RWPE1 (cell line): ENCODE results near the gene SNUPN.

Experiments
- CTCF ChIA-PET: fragments of 350-600 bp; sonication (Branson Sonifier 250); formaldehyde crosslinking; extraction: SDS; loops from one replicate; lab custom pipeline; 2021; lab: Yijun Ruan, JAX
- POLR2A ChIA-PET: fragments of 400-600 bp; formaldehyde crosslinking; extraction: SDS; loops from one replicate; lab custom pipeline; 2020; ENCODE audit warnings: antibody characterized with exemption; ENCODE audit not compliant: low non-redundant PET; lab: Yijun Ruan, JAX
- DNase-seq: peaks from one replicate; pipeline ENCODE4 v3.0.0; 2012; ENCODE audit warnings: low spot score
- H3K27ac ChIP-seq: fragments of 450-650 bp; 2 replicates; pipeline ENCODE4 v1.5.1; 2017
- TF ChIP-seq, protein P1 (sequence below): fragments of 450-650 bp; conservative IDR thresholded peaks from 2 replicates; pipeline ENCODE4 v1.5.1; 2017; ENCODE audit warnings: low read depth, mild to moderate bottlenecking

Gene SNUPN

DNA sequence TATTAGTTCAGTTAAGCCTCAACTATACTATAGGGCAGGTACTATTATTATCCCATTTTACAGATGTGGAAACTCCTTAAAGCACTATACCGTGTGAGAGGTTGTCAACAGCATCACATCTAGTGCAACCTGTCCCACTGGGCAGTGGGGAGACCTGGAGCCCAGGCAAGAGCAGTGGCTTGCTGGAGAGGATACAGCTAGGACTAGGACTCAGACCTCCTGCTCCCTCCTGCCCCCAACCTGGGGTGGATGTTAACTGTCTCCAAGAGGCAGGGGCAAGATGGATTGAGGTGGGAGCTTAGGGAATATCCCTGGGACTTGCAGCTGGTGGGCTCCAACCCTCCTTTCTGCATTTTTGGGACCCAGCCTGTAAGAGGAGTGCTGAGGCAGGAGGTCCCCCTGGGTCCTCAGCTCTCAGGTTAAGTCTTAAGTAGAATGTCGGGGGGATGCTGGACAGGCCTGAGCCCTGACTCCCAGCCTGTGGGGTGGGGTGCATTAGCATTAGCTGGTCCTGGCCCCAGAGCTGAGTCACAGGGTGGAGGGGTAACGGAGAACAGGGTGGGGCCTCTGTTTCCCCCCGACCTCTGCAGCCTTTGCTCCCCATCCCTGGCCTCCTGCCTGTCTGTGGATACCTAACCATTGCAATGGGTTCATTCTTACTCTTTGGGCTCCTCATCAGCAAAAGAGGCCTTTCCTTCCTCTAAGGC, 28.8 kb upstream of the SNUPN start:
- peak overlapping the region; percentile 98 for H3K27ac ChIP-seq
- TF ChIP-seq, protein P1, sequence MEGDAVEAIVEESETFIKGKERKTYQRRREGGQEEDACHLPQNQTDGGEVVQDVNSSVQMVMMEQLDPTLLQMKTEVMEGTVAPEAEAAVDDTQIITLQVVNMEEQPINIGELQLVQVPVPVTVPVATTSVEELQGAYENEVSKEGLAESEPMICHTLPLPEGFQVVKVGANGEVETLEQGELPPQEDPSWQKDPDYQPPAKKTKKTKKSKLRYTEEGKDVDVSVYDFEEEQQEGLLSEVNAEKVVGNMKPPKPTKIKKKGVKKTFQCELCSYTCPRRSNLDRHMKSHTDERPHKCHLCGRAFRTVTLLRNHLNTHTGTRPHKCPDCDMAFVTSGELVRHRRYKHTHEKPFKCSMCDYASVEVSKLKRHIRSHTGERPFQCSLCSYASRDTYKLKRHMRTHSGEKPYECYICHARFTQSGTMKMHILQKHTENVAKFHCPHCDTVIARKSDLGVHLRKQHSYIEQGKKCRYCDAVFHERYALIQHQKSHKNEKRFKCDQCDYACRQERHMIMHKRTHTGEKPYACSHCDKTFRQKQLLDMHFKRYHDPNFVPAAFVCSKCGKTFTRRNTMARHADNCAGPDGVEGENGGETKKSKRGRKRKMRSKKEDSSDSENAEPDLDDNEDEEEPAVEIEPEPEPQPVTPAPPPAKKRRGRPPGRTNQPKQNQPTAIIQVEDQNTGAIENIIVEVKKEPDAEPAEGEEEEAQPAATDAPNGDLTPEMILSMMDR, result no peak
- no peak for DNase-seq
- ChIA-PET POLR2A (interaction anchor here (0.8 kb wide), 1 partner anchor 262 kb away, joined by 3 read pairs; no protein-coding TSS in a partner anchor), CTCF (interaction anchor here (0.8 kb wide), 1 partner anchor 16 kb away, joined by 3 read pairs; no protein-coding TSS in a partner anchor)

DNA sequence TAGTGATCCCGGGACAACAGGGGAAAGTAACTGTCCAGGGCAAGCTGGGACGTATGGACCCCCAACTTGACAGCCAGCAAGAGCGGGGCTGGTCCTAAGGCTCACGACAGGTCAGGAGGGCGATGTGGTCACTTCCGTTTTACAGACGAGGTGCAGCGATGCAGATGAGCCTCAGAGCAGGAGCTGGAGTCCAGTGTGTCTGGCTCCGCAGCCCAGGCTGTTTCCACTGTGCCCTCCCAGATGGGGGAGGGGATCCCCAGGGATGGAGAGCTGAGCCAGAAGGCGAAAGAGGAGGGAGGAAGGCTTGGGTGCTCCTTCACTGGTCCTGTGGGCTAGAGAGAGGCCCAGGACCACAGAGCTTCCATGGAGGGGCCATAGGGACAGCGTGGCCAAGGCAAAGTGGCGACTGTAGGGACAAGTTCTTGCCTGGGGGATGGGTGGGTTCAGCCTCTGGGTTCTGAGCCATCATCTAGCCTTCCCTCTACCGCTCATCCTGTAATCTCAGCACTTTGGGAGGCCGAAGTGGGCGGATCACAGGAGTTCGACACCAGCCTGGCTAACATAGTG, 27.9 kb upstream of the SNUPN start:
- DNase-seq, result no peak
- ChIA-PET POLR2A (no interaction called here), CTCF (interaction anchor here (0.8 kb wide), 1 partner anchor 15 kb away, joined by 3 read pairs; no protein-coding TSS in a partner anchor)
- H3K27ac ChIP-seq, result peak overlapping the region; percentile 98
- TF ChIP-seq, protein P1, result no peak

DNA sequence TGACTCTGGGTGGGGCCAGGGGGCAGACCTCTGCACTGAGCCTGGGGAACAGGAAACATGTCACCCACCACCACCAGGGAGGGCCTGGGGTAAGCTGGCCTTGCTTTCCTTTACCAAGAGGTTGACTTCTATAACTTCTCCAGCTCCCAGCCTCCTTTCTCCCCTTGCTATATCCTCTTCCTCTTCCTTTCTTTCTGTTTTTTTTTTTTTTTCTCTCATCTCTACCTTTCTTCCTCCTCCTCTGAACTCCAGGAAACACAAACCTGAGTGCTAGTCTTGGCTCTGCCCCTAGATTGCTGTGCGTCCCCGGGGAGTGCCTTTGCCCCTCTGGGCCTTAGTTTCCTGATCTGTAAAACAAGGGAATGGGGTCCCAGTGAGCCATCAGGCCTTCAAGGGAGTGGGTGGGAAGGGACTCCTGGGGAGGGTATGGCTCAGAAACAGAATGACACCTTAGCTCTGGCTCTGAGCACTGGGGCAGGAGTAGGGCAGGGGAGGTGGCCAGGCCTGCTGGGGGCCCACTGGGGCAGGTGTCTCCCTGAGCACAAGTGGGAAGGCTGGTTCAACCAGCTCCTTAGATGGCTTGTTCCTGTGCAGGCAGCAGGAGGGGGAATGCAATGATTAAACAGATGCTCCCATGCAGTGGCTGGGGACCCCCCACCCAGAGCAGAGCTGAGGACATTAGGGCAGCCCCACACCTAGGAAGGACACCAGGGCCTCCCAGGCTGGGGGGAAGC, 26.5 kb upstream of the SNUPN start:
- ChIA-PET POLR2A (interaction anchor here (0.7 to 1.9 kb wide), 3 partner anchors 9 to 21 kb away, joined by 3 to 8 read pairs (median 4); no protein-coding TSS in a partner anchor), CTCF (interaction anchor here (0.5 to 1.1 kb wide), 3 partner anchors 9 to 34 kb away, joined by 4 read pairs; no protein-coding TSS in a partner anchor)
- DNase-seq, result no peak
- TF ChIP-seq, protein P1, result no peak
- H3K27ac ChIP-seq, result peak overlapping the region; percentile 98

DNA sequence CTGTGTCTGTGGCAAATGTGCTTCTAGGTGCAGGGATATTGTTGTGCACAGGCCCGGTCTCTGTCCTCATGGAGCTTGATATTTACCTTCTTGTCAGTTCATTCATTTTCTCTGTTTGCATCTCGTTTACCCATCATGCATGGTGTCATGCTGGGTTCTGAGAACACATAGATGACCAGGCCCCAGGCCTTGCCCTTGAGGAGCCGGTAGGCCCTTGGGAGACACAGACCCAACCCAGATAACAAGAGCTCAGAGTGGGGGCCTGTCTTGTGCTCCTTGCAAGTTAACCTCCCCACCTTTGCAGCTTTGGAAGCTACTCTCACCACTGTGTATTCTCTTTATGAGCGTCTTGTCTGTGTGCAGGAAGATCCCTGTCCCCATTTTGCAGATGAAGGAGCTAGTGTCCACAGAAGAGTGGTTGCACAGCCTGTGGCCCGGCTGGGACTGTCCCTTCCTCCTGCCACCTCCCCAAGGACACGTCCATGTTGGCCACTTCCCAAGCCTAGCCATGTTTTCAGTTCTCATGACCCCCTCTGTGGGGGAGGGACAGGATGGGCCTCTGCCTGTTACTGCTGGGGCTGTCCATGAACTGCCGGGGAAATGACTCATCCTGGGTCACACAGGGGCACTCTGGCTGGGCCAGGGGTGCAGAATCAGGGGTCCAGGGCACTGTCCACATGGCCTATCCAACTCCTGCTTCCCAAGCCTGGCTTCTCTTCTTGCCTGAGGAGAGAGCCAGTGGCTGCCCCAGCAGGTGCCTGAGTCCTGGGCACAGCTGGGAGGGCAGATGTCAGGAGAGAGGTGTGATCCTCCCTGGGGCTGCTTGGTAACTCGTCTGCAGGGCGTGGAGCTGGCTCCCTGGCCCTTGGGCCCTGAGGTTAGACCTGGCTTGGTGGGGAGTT, 25.6 kb upstream of the SNUPN start:
- ChIA-PET CTCF (interaction anchor here (0.8 to 1.1 kb wide), 3 partner anchors 9 to 33 kb away, joined by 3 to 4 read pairs (median 4); no protein-coding TSS in a partner anchor), POLR2A (interaction anchor here (0.7 to 1.9 kb wide), 3 partner anchors 9 to 22 kb away, joined by 3 to 8 read pairs (median 4); no protein-coding TSS in a partner anchor)
- TF ChIP-seq, protein P1, result no peak
- peak overlapping the region; percentile 98 for H3K27ac ChIP-seq
- no peak for DNase-seq

DNA sequence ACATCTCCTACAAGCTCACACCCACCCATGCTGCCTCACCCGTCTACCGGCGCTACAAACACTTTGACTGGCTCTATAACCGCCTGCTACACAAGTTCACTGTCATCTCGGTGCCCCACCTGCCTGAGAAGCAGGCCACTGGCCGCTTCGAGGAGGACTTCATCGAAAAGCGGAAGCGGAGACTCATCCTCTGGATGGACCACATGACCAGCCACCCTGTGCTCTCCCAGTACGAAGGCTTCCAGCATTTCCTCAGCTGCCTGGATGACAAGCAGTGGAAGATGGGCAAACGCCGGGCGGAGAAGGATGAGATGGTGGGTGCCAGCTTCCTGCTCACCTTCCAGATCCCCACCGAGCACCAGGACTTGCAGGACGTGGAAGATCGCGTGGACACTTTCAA, 24.3 kb upstream of the SNUPN start:
- peak overlapping the region; percentile 98 for H3K27ac ChIP-seq
- no peak for DNase-seq
- ChIA-PET POLR2A (interaction anchor here (1.0 kb wide), 1 partner anchor 17 kb away, joined by 3 read pairs; no protein-coding TSS in a partner anchor), CTCF (interaction anchor here (0.6 to 0.9 kb wide), 2 partner anchors 11 to 142 kb away, joined by 3 to 4 read pairs; no protein-coding TSS in a partner anchor)
- TF ChIP-seq, protein P1, result no peak
